ENCODE results near the gene YY2. TPM values are rescaled to one million over a fixed set of nuclear protein-coding genes. Genes with fewer than 3 reads are reported as not detected.
"Not testable (repeated sequence)": the region's sequence is repeated elsewhere in the genome, so short reads cannot be mapped to it uniquely, and the experiment has no call there.

YY2 gene
- polyA plus RNA-seq, 1 experiment: 2.0 TPM

DNA sequence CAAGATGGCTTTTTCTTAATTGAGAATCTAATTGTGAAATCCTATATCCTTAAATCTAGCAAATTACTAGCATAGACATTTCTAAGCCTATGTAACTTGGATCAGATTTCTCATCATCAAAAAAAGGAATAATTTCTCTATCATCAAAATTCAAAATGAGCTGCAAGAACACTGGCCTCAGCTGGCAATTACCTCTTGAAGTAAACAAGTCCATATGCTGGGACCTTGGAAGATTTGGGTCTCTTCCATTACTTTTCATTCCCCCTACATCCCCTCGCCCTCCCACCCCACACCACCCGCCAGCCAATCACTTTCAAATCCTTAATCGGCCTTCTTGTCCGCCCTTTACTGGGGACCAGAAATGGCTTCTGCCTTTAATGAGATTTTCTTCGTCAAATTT lies 39.7 kb upstream of the YY2 start:
- DNase-seq (ENCODE audit: low read depth, low spot score): no peak
- ChIA-PET POLR2A (no interaction called here), CTCF (no interaction called here)
- TF ChIP-seq, protein P1, sequence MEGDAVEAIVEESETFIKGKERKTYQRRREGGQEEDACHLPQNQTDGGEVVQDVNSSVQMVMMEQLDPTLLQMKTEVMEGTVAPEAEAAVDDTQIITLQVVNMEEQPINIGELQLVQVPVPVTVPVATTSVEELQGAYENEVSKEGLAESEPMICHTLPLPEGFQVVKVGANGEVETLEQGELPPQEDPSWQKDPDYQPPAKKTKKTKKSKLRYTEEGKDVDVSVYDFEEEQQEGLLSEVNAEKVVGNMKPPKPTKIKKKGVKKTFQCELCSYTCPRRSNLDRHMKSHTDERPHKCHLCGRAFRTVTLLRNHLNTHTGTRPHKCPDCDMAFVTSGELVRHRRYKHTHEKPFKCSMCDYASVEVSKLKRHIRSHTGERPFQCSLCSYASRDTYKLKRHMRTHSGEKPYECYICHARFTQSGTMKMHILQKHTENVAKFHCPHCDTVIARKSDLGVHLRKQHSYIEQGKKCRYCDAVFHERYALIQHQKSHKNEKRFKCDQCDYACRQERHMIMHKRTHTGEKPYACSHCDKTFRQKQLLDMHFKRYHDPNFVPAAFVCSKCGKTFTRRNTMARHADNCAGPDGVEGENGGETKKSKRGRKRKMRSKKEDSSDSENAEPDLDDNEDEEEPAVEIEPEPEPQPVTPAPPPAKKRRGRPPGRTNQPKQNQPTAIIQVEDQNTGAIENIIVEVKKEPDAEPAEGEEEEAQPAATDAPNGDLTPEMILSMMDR (IDR thresholded peaks at IDR 0.05; ENCODE audit: low read depth, low read length): no peak
- no peak overlapping the region for H3K4me3 ChIP-seq (ENCODE audit: low read depth, low read length)
- no peak overlapping the region for H3K27ac ChIP-seq (ENCODE audit: low read depth, low read length)
- H3K27me3 ChIP-seq (ENCODE audit: control insufficient read depth, insufficient read depth, low read length): no peaks in the 10 kb centered on the region
- no peaks in the 10 kb centered on the region for H3K9me3 ChIP-seq (ENCODE audit: control insufficient read depth, insufficient read depth, low read length)

DNA sequence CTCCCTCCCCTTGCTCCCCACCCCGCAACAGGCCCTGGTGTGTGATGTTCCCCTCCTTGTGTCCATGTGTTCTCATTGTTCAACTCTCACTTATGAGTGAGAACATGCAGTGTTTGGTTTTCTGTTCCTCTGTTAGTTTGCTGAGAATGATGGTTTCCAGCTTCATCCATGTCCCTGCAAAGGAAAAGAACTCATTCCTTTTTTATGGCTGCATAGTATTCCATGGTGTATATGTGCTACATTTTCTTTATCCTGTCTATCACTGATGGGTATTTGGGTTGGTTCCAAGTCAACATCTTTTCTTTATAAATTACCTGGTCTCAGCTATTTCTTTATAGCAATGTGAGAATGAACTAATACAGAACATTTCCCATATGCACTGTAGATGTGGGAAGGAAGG lies 35.6 kb upstream of the YY2 start:
- H3K27me3 ChIP-seq (ENCODE audit: control insufficient read depth, insufficient read depth, low read length); POLR2A ChIA-PET; H3K9me3 ChIP-seq (ENCODE audit: control insufficient read depth, insufficient read depth, low read length); H3K4me3 ChIP-seq (ENCODE audit: low read depth, low read length); H3K27ac ChIP-seq (ENCODE audit: low read depth, low read length); CTCF ChIA-PET; DNase-seq (ENCODE audit: low read depth, low spot score): not testable (repeated sequence)

DNA sequence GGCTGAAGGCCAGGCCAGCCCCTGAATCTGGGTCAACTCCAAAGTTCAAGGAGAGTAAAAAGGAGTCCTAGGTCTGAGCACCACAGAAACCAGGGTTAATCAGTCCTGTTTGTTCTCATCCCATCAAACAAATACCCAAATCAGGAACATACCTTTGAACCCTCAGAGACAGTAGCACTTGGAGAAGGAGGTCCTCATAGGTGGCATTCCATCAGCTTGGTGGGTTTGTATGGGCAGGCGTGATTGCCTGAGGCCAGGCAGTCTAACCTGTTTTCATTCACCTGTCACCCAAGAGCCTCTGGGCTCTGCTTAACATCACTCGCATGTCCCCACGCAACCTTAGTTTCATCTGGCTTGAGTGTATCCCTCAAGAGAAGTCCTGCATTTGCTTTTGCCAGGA lies 33.9 kb upstream of the YY2 start:
- Histone ChIP-seq H3K9me3 (ENCODE audit: control insufficient read depth, insufficient read depth, low read length) (no peaks in the 10 kb centered on the region), H3K27ac (ENCODE audit: low read depth, low read length) (no peak overlapping the region), H3K27me3 (ENCODE audit: control insufficient read depth, insufficient read depth, low read length) (no peaks in the 10 kb centered on the region), H3K4me3 (ENCODE audit: low read depth, low read length) (no peak overlapping the region)
- ChIA-PET CTCF (no interaction called here), POLR2A (no interaction called here)
- no peak for DNase-seq (ENCODE audit: low read depth, low spot score)
- TF ChIP-seq, protein P1 (IDR thresholded peaks at IDR 0.05; ENCODE audit: low read depth, low read length): no peak

DNA sequence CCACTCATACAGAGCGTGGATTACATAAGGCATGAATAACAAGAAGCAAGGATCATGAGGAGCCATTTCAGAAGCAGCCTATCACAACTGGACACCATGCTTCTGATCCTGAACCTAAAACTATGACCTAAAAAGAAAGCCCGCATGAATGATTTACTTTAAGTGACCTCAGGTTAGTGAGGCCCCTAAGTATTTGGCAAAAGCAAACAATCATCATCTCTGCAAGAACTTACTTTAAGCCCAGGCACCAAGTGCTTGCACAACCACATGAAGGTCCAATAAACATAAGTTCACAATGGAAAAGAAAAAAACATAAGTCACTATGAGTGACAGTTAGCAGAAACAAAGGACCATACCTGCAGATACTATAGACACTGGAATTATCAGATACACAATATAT lies 24.3 kb upstream of the YY2 start:
- CTCF ChIA-PET: no interaction called here
- Histone ChIP-seq H3K4me3 (ENCODE audit: low read depth, low read length) (no peak overlapping the region), H3K27ac (ENCODE audit: low read depth, low read length) (no peak overlapping the region), H3K9me3 (ENCODE audit: control insufficient read depth, insufficient read depth, low read length) (no peaks in the 10 kb centered on the region), H3K27me3 (ENCODE audit: control insufficient read depth, insufficient read depth, low read length) (no peaks in the 10 kb centered on the region)
- no peak for DNase-seq (ENCODE audit: low read depth, low spot score)
- TF ChIP-seq, protein P1 (IDR thresholded peaks at IDR 0.05; ENCODE audit: low read depth, low read length): no peak
- POLR2A ChIA-PET: no interaction called here

DNA sequence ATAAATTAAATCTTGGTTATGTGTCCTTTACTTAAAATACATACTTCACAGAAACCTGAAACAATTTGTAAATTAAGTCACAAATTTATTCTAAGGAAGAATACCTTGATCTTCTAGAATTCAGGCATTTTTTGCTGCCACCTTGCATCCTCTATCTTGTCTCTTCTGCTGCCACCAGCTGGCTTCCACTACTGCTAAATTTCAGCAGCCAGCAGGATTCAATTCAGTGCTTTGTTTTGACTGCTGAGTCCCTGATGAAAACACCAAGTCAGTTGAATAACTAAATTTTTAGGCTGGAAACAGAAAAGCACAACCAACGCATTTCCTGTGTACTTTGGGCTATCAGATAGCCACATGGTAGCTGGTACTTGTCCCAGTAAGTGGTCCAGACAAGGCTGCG lies 18.7 kb upstream of the YY2 start:
- ChIA-PET CTCF (interaction anchor here (2.3 kb wide), 1 partner anchor 139 kb away, joined by 6 read pairs; no protein-coding TSS in a partner anchor), POLR2A (no interaction called here)
- no peak for DNase-seq (ENCODE audit: low read depth, low spot score)
- Histone ChIP-seq H3K9me3 (ENCODE audit: control insufficient read depth, insufficient read depth, low read length) (no peaks in the 10 kb centered on the region; the same call in 1 of the 2 replicates), H3K27ac (ENCODE audit: low read depth, low read length) (no peak overlapping the region), H3K27me3 (ENCODE audit: control insufficient read depth, insufficient read depth, low read length) (no peaks in the 10 kb centered on the region), H3K4me3 (ENCODE audit: low read depth, low read length) (no peak overlapping the region)
- TF ChIP-seq, protein P1 (IDR thresholded peaks at IDR 0.05; ENCODE audit: low read depth, low read length): no peak

DNA sequence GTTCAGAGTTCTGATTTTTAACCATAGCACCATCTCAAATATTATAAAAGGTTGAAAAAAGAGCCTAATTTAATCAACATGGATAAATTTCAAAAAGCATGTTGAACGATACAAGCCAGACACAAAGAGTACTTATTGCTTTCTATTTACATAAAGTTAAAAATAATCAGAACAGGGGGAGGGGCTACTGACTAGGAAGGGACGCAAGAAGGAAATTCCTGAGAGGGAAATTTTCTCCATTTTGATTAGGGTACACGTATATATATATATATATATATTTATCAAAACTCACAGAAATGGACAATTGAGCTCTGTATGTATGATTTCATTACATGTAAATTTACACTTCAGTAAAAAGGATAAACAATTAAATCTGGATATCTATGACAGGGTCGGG lies 16.9 kb upstream of the YY2 start:
- POLR2A ChIA-PET: interaction anchor here (0.9 to 2.0 kb wide), 3 partner anchors 89 to 103 kb away, joined by 4 to 5 read pairs (median 4); no protein-coding TSS in a partner anchor
- H3K27me3 ChIP-seq (ENCODE audit: control insufficient read depth, insufficient read depth, low read length): no peaks in the 10 kb centered on the region
- H3K27ac ChIP-seq (ENCODE audit: low read depth, low read length): peak overlapping the region; percentile 61
- DNase-seq (ENCODE audit: low read depth, low spot score): no peak
- CTCF ChIA-PET: interaction anchor here (0.6 to 2.0 kb wide), 5 partner anchors 53 to 146 kb away, joined by 3 to 11 read pairs (median 4); no protein-coding TSS in a partner anchor
- no peaks in the 10 kb centered on the region; the same call in 1 of the 2 replicates for H3K9me3 ChIP-seq (ENCODE audit: control insufficient read depth, insufficient read depth, low read length)
- TF ChIP-seq, protein P1 (IDR thresholded peaks at IDR 0.05; ENCODE audit: low read depth, low read length): no peak
- H3K4me3 ChIP-seq (ENCODE audit: low read depth, low read length): peak overlapping the region; percentile 74
